Endothelial cell of umbilical vein (primary cell): ENCODE measurements around the gene GSG1L. TPM values are rescaled to one million over a fixed set of nuclear protein-coding genes. Genes with fewer than 3 reads are reported as not detected.

Experiments
- BruUV-seq: library from RNA; stranded (reverse); fragments of 400-500 nt; replicated peaks from 2 replicates; lab custom pipeline; 2021; lab: Mats Ljungman, UMichigan
- CTCF ChIA-PET: fragments of 300-600, 350-600 bp; sonication (Branson Sonifier 250); formaldehyde crosslinking; loops from one replicate; lab custom pipeline; 2021; ENCODE audit warnings: antibody characterized with exemption, inconsistent platforms; lab: Charles Lee
- POLR2A ChIA-PET: fragments of 300-600, 350-600 bp; sonication (Branson Sonifier 250); formaldehyde crosslinking; loops from one replicate; lab custom pipeline; 2021; ENCODE audit warnings: antibody characterized with exemption, inconsistent platforms; lab: Charles Lee
- DNase-seq: peaks from one replicate; pipeline ENCODE4 v3.0.0-alpha.2; 2011; ENCODE audit warnings: low read depth, low spot score
- FAIRE-seq: peaks from 2 replicates; lab custom pipeline; 2011; peaks lifted over from hg19 to GRCh38; lab: Jason Lieb, UNC
- H2AFZ ChIP-seq: 2 replicates; pipeline ENCODE4 v1.6.0; 2012; ENCODE audit warnings: low read depth, low read length, control low read depth, inconsistent platforms
- H3K27ac ChIP-seq: 2 replicates; pipeline ENCODE4 v1.5.1; 2011; ENCODE audit warnings: low read depth, mild to moderate bottlenecking, control low read depth, low read length, moderate library complexity; ENCODE audit not compliant: insufficient read depth
- H3K27me3 ChIP-seq, 2 experiments: 2 replicates each; pipeline versions ENCODE4 v1.6.0 to v1.6.1; 2011; ENCODE audit warnings: low read length in 2 of 2, mixed read lengths in 1 of 2; ENCODE audit not compliant: control insufficient read depth in 2 of 2, insufficient read depth in 2 of 2
- H3K36me3 ChIP-seq, 2 experiments: 2 replicates in 1 of 2; 3 replicates in 1 of 2; pipeline ENCODE4 v1.5.1; 2011; ENCODE audit warnings: low read length in 2 of 2, mild to moderate bottlenecking in 1 of 2, moderate library complexity in 1 of 2; ENCODE audit not compliant: control insufficient read depth in 2 of 2, insufficient read depth in 2 of 2; ENCODE audit errors: extremely low read depth in 1 of 2
- H3K4me1 ChIP-seq: 3 replicates; pipeline ENCODE4 v1.5.1; 2011; ENCODE audit warnings: mild to moderate bottlenecking, low read length; ENCODE audit not compliant: control insufficient read depth, insufficient read depth; ENCODE audit errors: extremely low read depth
- H3K4me2 ChIP-seq: 2 replicates; pipeline ENCODE4 v1.6.1; 2011; ENCODE audit warnings: low read length, control low read depth, mixed read lengths; ENCODE audit not compliant: insufficient read depth
- H3K4me3 ChIP-seq, 3 experiments: fragments of 200-600 bp in 1 of 3; sonication (generic), shearing (Covaris generic) in 1 of 3; replicated peaks in 1 of 3; 2 replicates each; pipeline ENCODE4 v1.5.1; 2011 to 2016; ENCODE audit warnings: control low read depth in 3 of 3, low read length in 3 of 3, mild to moderate bottlenecking in 2 of 3, inconsistent platforms in 1 of 3, low read depth in 1 of 3, moderate library complexity in 1 of 3; ENCODE audit not compliant: insufficient read depth in 1 of 3
- H3K79me2 ChIP-seq: 2 replicates; pipeline ENCODE4 v1.6.0; 2012; ENCODE audit warnings: low read length, inconsistent platforms; ENCODE audit not compliant: control insufficient read depth, insufficient read depth
- H3K9ac ChIP-seq: replicated peaks from 2 replicates; pipeline ENCODE3; 2011; ENCODE audit warnings: low read length, control low read depth; ENCODE audit not compliant: insufficient read depth; ENCODE audit errors: extremely low read depth
- H3K9me1 ChIP-seq: replicated peaks from 3 replicates; pipeline ENCODE4 v1.6.0; 2011; ENCODE audit warnings: mild to moderate bottlenecking, low read length; ENCODE audit not compliant: control insufficient read depth, insufficient read depth; ENCODE audit errors: extremely low read depth
- H3K9me3 ChIP-seq: replicated peaks from 2 replicates; pipeline ENCODE4 v1.5.1; 2012; ENCODE audit warnings: low read length, inconsistent platforms; ENCODE audit not compliant: control insufficient read depth, insufficient read depth
- H4K20me1 ChIP-seq: replicated peaks from 2 replicates; pipeline ENCODE3; 2011; ENCODE audit warnings: mild to moderate bottlenecking, low read length; ENCODE audit not compliant: control insufficient read depth, insufficient read depth; ENCODE audit errors: extremely low read depth
- FOS ChIP-seq: IDR thresholded peaks from 2 replicates; pipeline ENCODE4 v1.6.1; 2011; ENCODE audit warnings: mild to moderate bottlenecking, low read length, moderate library complexity, borderline replicate concordance; ENCODE audit not compliant: insufficient read depth
- GATA2 ChIP-seq: IDR thresholded peaks from 2 replicates; pipeline ENCODE4 v1.7.0; 2011; ENCODE audit warnings: low read depth, mild to moderate bottlenecking, moderate library complexity, mixed read lengths, low read length; ENCODE audit not compliant: insufficient read length, insufficient read depth
- POLR2A ChIP-seq: IDR thresholded peaks from 2 replicates; pipeline ENCODE4 v1.6.1; 2012; ENCODE audit warnings: low read depth, mild to moderate bottlenecking, control low read depth, low read length
- POLR2AphosphoS5 ChIP-seq: IDR thresholded peaks from 2 replicates; pipeline ENCODE4 v1.6.1; 2012; ENCODE audit warnings: low read depth, mild to moderate bottlenecking, control low read depth, low read length, moderate library complexity; ENCODE audit not compliant: insufficient read depth
- dilution Hi-C: fragments of 300-500 bp; cut with MboI; formaldehyde crosslinking; loops from one replicate; pipeline ENCODE4 v1.15.0; 2019; ENCODE audit warnings: low sequenced_read_pairs; ENCODE audit not compliant: extremely low pct_ligation_motif_present
- intact Hi-C: fragments of 100-400 bp; cut with micrococcal nuclease; formaldehyde crosslinking; loops from one replicate; pipeline ENCODE4 v1.10.0; 2022
- polyA plus RNA-seq, 4 experiments: library from polyadenylated mRNA; depleted of rRNA in 3 of 4; stranded (reverse) in 3 of 4; unstranded in 1 of 4; fragments of >200 nt; gene quantifications; 2 replicates each; pipeline versions ENCODE4 v1.2.1 to v1.2.3, GENCODE V29; 2011 to 2012; ENCODE audit warnings: missing spikeins in 1 of 4
- total RNA-seq: library from RNA; stranded (reverse); gene quantifications from 2 replicates; pipeline ENCODE4 v1.2.3, GENCODE V29; 2021
- TF ChIP-seq, protein P1 (sequence below): IDR thresholded peaks from 2 replicates; pipeline ENCODE4 v1.6.1; 2011; ENCODE audit not compliant: insufficient read depth, insufficient read length
- TF ChIP-seq, protein P2 (sequence below), 2 donors: IDR thresholded peaks; 1 replicate in 1 of 2; 2 replicates in 1 of 2; pipeline ENCODE4 v1.5.1; 2011; ENCODE audit warnings: low read length in 2 of 2, mild to moderate bottlenecking in 2 of 2, moderate library complexity in 2 of 2, control low read depth in 1 of 2, inconsistent platforms in 1 of 2, low read depth in 1 of 2; ENCODE audit not compliant: insufficient read depth in 1 of 2; ENCODE audit errors: extremely low read depth in 1 of 2

The GSG1L gene
- total and polyA plus RNA-seq, 2 donors (not counting 3 experiments of a cell fraction or from before 2014, with no cell fraction given), result 0.06 TPM; not detected in 1

DNA sequence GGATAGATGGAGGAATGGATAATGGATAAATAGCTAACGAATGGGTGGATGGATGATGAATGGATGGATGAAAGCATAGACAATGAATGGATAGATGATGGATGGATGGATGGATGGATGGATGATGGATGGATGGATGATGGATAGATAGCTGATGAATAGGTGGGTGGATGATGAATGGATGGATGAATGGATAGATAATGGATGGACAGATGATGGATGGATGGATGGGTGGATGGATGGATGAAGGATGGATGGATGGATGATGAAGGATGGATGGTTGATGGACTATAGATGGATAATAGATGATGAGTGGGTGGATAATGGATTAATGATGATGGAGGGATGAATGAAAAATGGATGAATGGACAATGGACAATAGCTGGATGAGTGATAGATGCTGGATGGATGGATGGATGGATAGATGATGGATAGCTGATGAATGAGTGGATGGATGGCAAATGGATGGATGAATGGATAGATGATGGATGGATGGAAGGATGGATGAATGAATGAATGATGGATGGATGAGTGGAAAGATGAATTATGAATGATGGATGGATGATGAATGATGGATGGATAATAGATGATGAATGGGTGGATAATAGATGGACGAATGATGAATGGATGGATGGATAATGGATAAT is 273.8 kb downstream of the GSG1L start:
- POLR2A ChIA-PET, result no interaction called here
- no TSS peak for BruUV-seq
- Histone ChIP-seq H3K79me2 (no peaks in the 10 kb centered on the region), H3K9ac (no peak overlapping the region), H4K20me1 (no peaks in the 10 kb centered on the region), H3K4me3 (no peak overlapping the region), H3K36me3 (no peaks in the 10 kb centered on the region), H3K9me1 (no peaks in the 10 kb centered on the region), H3K27ac (no peak overlapping the region), H2AFZ (no peak overlapping the region), H3K27me3 (no peaks in the 10 kb centered on the region), H3K4me2 (no peak overlapping the region), H3K9me3 (no peaks in the 10 kb centered on the region), H3K4me1 (no peaks in the 10 kb centered on the region)
- no peak for TF ChIP-seq FOS
- TF ChIP-seq, protein P1, sequence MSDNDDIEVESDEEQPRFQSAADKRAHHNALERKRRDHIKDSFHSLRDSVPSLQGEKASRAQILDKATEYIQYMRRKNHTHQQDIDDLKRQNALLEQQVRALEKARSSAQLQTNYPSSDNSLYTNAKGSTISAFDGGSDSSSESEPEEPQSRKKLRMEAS, result no peak
- TF ChIP-seq, protein P2, sequence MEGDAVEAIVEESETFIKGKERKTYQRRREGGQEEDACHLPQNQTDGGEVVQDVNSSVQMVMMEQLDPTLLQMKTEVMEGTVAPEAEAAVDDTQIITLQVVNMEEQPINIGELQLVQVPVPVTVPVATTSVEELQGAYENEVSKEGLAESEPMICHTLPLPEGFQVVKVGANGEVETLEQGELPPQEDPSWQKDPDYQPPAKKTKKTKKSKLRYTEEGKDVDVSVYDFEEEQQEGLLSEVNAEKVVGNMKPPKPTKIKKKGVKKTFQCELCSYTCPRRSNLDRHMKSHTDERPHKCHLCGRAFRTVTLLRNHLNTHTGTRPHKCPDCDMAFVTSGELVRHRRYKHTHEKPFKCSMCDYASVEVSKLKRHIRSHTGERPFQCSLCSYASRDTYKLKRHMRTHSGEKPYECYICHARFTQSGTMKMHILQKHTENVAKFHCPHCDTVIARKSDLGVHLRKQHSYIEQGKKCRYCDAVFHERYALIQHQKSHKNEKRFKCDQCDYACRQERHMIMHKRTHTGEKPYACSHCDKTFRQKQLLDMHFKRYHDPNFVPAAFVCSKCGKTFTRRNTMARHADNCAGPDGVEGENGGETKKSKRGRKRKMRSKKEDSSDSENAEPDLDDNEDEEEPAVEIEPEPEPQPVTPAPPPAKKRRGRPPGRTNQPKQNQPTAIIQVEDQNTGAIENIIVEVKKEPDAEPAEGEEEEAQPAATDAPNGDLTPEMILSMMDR (IDR thresholded peaks at IDR 0.05; ENCODE audit: extremely low read depth in 1 of 2, insufficient read depth in 1 of 2, low read depth in 1 of 2, low read length in 2 of 2), result no peak
- TF ChIP-seq POLR2A, result no peak
- dilution Hi-C loops, result no loop called here
- DNase-seq, result no peak
- intact Hi-C loops, result no loop called here
- CTCF ChIA-PET, result interaction anchor here (1.2 kb wide), 1 partner anchor 9 kb away, joined by 3 read pairs; no protein-coding TSS in a partner anchor
- FAIRE-seq, result no peak

DNA sequence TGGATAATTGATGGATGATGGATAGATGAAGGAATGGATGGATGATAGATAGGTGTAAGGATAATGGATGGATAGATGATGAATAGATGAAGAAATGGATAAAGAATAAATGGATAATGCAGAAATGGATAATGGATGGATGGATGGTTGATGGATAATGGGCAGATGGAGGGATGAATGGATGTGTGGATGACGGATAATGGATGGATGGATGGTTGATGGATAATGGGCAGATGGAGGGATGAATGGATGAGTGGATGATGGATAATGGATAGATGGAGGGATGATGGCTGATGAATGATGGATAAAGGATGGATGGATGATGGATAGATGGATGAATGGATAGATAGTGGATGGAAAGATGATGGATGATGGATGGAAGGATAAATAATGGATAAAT is 274.4 kb downstream of the GSG1L start:
- no peaks in the 10 kb centered on the region for H4K20me1 ChIP-seq
- DNase-seq, result no peak
- no peaks in the 10 kb centered on the region for H3K9me3 ChIP-seq
- dilution Hi-C loops, result no loop called here
- no peak overlapping the region for H3K4me3 ChIP-seq
- BruUV-seq, result no TSS peak
- H3K4me2 ChIP-seq, result no peak overlapping the region
- no peaks in the 10 kb centered on the region for H3K9me1 ChIP-seq
- ChIA-PET CTCF (no interaction called here), POLR2A (no interaction called here)
- FAIRE-seq, result no peak
- H3K9ac ChIP-seq, result no peak overlapping the region
- TF ChIP-seq POLR2AphosphoS5 (no peak), GATA2 (no peak), FOS (no peak)
- TF ChIP-seq, protein P2 (IDR thresholded peaks at IDR 0.05; ENCODE audit: extremely low read depth in 1 of 2, insufficient read depth in 1 of 2, low read depth in 1 of 2, low read length in 2 of 2), result no peak
- H3K4me1 ChIP-seq, result no peaks in the 10 kb centered on the region
- intact Hi-C loops, result no loop called here
- H3K27ac ChIP-seq, result no peak overlapping the region
- H3K36me3 ChIP-seq, result no peaks in the 10 kb centered on the region
- H2AFZ ChIP-seq, result no peak overlapping the region
- H3K27me3 ChIP-seq, result no peaks in the 10 kb centered on the region
- no peaks in the 10 kb centered on the region for H3K79me2 ChIP-seq
